Activated naive CD8-positive, alpha-beta T cell treated with anti-CD3 and anti-CD28 coated beads, Interleukin-2, amount 50 U/mL, for 16 hours (primary cell): ENCODE measurements around the gene RAD50.
A peak's percentile ranks its signal among the peaks of the same experiment; 100 is the strongest.
"Not testable (repeated sequence)": the region's sequence is repeated elsewhere in the genome, so short reads cannot be mapped to it uniquely, and the experiment has no call there.

Experiments used
- DNase-seq: peaks from one replicate; pipeline ENCODE4 v3.0.0-alpha.2; 2020; ENCODE audit warnings: low read depth, low spot score

RAD50 gene

DNA sequence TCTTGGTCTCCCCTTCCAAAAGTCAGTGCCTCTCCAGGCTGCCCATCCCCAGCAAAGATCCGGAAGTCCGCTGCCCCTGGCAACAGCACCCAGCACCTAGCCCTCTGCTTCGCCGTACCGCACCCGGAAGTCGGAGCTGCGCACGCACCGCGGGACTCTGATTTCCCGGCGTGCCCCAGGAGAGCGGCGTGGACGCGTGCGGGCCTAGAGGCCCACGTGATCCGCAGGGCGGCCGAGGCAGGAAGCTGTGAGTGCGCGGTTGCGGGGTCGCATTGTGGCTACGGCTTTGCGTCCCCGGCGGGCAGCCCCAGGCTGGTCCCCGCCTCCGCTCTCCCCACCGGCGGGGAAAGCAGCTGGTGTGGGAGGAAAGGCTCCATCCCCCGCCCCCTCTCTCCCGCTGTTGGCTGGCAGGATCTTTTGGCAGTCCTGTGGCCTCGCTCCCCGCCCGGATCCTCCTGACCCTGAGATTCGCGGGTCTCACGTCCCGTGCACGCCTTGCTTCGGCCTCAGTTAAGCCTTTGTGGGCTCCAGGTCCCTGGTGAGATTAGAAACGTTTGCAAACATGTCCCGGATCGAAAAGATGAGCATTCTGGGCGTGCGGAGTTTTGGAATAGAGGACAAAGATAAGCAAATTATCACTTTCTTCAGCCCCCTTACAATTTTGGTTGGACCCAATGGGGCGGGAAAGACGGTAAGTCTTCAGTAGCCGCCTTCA is at the start of gene RAD50:
Gene RAD50, plus strand, starts transcription at position 215 of the 715 bp plus-strand sequence. Its CDS starts 348 bp downstream, at position 563.
- DNase-seq, result peak; percentile 89

DNA sequence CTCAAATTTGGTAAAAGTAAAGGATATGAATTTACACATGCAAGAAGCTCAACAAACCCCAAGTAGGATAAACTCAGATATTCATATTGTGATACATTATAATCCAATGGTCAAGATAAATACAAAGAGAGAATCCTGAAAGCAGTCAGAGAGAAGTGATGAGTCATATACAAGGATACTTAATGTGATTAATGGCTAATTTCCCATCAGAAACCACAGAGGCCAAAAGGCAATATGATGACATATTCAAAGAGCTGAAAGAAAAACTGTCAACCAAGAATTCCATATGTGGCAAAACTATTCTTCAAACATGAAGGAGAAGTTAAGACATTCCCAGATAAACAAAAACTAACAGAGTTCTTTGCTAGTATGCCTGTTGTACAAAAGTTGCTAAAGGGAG is 46.7 kb upstream of the RAD50 start:
- no peak for DNase-seq

DNA sequence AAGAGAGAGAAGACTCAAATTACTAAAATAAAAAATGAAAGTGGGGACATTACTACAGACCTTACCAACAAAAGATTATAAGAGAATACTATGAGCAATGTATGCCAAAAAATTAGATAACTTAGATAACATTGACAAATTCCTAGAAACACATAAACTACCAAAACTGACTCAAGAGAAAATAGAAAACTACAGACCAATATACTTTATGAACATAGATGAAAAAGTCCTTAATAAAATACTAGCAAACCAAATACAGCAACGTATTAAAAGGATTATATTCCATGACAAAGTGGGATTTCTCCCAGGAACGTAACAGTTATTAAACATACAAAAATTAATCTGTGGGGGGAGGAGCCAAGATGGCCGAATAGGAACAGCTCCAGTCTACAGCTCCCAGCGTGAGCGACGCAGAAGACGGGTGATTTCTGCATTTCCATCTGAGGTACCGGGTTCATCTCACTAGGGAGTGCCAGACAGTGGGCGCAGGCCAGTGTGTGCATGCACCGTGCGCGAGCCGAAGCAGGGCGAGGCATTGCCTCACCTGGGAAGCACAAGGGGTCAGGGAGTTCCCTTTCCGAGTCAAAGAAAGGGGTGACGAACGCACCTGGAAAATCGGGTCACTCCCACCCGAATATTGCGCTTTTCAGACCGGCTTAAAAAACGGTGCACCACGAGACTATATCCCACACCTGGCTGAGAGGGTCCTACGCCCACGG is 43.0 kb upstream of the RAD50 start:
- not testable (repeated sequence) for DNase-seq

DNA sequence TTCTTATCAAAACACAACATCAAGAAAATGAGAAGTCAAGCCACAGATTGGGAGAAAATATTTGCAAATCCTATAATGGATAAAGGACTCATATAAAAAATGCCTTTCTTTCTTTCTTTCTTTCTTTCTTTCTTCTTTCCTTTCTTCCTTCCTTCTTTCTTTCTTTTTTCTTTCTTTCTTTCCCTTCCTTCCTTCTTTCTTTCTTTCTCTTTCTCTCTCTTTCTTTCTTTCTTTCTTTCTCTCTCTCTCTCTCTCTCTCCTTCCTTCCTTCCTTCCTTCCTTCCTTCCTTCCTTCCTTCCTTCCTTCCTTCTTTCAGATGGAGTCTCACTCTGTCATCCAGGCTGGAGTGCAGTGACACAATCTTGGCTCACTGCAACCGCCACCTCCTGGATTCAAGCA is 34.7 kb upstream of the RAD50 start:
- not testable (repeated sequence) for DNase-seq

DNA sequence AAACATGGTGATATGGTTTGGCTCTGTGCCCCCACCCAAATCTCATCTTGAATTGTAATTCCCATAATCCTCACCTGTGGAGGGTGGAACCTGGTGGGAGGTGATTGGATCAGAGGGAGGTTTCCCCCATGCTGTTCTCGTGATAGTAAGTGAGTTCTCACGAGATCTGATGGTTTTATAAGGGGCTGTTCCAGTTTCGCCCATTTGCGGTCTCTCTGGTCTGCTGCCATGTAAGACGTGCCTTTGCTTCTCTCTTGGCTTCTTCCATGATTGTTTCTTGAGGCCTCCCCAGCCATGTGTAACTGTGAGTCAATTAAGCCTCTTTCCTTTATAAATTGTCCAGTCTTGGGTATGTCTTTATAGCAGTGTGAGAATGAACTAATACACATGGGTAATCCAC is 31.9 kb upstream of the RAD50 start:
- DNase-seq, result not testable (repeated sequence)

DNA sequence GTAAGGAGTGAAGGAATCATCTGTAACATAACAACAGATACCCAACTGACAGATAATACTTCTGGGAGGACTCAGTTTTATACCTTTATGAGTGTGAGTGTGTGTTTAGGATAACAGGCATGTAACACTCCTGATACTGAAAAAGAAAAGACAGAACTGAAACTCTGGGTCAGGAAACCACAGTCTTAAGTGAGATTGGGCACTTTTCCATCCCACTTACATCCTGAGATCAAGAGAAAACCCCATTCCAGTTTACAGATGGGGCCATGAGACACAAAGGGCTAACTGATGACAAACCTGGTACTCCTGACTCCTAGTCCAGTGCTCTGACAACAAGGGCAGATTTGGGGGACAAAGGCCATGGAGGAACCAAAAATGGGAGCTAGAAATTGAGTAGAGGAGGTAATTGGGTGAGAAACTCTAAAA is 31.5 kb upstream of the RAD50 start:
- DNase-seq, result no peak

DNA sequence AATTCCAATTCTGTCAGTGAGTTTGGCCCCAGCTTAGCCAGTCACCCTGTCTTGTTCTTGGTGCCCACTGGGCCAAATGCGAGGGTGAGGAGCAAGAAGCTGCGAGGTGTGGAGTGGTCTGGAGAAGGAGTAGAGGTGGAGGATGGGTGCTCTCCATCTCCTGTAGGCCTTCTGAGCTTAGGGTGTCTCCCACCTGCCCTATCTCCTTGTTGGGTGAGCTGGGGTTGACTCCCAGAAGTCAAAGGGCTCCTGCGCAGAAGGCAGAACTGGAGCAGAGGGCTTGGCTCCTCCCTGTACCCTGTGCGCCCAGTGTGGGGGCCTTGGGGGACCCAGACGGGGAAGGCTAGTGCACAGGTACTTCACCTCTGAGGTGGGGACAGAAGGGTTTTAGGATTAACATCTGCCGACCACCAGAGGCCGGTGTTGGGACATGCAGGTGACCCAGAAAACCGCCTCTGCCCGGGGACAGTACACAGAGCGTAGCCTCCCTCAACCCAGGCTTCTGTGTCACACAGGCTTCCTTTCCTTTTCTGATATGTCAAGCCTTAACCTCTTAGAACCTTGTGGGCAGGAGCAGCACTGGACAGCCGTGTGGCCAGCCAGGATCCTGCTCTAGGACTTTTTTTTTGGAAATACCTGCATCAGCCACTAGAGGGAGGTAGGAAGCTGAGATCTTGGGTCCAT is 30.3 kb upstream of the RAD50 start:
- DNase-seq, result no peak

DNA sequence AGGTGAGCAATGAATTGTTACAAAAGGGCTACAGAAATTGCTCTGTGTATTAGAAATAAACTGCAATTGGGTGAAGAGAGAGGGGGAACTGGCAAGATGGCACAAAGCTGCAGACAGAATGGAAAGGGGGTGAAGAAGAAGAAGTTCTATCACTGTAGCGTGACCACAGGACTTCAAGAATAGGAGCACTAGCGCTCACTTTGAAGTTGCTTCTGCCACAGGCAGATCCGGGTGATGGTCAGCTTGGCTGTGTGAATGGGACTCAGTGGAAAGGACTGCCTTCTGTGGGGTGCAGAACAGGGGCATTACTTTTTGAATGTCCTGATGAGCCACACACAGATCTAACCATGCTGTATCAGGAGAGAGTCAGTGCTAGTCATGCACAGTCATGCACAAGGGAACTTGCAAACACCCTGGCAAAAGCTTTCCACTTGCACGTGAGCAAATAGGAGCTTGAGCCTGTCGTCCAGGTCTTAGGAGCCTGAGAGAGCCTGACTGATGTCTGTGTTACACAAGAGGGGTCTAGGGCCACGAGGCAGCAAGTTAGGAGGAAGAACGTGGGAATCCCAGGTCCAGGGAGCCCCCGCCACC is 29.7 kb upstream of the RAD50 start:
- DNase-seq, result no peak

DNA sequence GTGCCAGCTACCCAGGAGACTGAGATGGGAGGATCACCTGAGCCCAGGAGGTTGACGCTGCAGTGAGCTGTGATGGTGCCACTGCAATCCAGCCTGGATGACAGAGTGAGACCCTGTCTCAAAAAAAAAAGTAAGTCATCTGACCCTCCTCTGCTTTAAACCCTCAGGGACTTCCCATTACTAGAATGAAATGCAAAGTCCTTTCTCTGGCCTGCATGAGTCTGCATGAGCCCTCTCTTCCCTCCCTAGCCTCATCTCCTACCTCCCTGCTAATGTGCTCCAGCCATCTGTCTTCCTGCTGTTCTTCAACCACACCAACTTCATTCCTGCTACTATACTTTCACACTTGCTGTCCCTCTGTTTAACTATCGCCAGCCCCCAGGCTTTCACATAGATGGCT is 28.8 kb upstream of the RAD50 start:
- no peak for DNase-seq

DNA sequence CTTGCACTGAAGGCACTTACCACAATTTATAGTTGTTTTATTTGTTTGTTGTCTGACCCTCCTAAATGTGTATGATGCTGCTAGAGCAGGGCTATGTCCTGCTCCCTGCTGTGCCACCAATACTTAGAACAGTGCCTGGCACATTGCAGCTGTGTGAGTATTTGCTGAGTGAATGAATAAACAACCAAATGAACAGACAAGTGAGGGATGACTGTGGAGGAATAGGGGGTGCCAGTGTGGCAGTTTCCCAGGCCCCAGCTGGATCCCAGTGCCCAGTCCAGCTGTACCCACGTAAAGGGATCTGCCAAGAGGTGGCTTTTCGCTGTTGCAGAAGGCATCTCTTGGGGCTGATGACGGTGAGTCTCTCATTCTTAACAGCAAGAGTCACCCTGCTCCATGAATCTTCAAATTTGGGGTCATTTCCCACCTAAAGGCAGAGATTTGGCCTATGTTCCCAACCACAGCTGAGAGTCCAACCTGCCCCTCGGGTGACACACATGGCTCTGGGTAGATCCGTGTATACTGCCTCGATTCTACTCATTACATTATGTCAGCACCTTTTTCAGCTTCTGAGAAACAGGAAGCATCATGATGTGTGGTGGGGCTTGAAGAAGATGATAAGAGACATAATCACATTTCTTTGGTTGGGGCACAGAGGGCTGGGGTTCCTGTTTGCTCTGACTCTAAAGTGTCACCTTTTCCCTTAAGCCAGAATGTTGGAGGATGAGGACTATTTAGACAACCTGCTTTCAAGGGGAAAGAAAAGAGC is 27.7 kb upstream of the RAD50 start:
- DNase-seq, result no peak

DNA sequence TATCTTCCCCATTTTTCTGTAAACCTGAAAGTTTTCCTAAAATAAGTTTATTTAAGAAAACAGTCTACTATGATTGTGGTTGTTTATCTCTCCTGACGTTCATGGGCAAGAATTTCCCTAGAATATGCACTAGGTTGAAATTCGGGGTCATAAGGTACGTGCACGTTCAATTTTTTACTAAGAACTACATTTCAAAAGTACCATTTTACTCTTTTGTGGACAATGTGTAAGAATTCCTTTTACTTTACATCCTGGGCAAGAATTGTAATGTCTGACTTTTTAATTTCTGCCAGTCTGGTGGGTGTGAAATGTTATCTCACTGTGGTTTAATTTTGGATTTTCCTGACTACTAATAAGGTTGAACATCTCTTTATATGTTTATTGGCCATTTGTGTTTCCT is 25.8 kb upstream of the RAD50 start:
- DNase-seq, result no peak

DNA sequence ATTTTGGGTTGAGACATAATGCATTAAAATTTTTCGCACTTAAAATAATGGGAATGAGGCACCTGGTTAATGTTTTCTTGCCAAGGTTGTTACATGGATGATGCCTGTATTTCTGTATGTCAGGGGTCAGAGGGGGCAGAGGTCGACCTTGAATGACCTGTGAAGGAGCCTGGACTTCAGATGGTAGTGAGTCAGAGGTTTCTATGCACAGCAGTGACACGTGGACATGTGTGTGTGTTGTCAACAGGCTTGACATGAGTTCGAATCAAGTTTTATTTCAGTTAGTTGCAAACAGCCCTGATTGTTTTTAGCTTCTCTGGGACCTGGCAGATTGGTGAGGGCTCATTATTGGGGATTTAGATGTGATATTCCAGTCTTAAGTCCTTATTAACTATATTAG is 17.1 kb upstream of the RAD50 start:
- DNase-seq, result no peak

DNA sequence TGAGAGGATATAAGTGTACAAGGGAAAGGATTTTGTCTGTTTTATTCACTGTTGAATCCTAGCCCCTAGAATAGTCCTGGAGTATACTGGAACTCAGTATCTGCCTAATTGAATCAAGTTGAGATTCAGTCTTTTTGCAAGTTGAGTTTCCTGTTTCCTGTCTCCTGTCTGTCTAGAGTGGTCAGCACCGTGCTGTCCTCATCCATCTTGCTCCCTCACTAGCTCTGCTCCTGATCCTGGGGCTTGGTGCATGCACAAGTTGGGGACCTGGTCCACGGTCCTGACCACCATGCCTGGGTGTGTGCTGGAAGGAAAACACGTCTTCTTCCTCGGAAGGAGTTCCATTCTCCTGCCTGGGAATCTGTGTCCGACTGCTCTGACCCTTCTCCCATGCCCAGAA is 16.6 kb upstream of the RAD50 start:
- DNase-seq, result no peak

DNA sequence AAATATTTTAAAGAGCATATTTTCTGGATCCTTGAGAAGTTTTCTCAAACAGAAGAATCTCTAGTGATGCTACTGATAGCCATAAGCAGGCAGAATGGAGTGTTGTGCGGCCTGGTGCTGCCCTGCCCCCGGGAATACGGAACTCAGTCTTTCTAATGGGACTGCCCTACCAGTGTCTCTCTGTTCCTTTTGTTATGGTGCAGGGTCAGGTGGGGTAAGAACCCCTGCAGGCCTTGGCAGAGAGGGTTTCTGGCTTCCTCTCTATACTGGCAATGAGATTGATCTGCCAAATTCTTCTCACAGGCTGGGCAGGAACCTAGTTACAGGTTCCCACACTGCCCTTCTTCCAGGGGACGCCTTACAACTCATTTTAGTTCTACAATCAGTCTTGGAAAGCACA is 16.0 kb upstream of the RAD50 start:
- DNase-seq, result no peak

DNA sequence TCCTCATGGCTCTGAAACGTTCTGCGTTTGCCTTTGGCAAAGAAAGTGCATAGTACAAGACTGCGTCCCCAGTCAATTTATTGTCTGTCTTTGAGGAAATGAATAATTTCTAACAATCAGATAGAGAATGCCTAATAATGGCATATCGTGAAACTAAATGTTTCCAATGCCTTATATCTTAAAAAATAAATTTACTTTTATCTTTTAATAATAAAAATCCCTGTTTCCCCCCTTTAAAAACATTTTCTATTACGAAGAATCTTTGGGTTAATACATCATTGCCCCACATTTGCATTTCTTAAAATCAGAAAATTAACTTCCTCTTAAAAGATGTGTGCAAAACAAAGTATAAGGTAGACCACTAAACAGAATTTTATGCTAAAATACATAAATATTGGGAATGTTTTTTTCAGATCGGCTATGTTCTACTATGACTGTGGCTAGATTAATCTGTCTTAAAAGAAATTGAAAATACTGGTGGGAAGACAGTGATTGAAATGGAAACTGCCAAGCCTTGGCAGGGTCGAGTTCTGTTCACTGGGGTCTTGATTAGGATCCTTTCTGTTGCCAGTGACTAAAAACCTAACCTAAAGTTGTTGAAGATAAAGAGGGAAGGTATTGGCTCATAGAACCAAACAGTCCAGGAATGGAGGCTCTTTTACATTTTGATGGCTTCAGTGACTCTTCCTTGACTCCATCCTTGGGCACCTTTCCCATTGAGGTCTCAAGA is 13.1 kb upstream of the RAD50 start, which contains the start of gene IL5:
Gene IL5, minus strand, starts transcription at position 51 of the 730 bp plus-strand sequence. Its CDS starts 44 bp downstream, at position 7.
- DNase-seq, result no peak

DNA sequence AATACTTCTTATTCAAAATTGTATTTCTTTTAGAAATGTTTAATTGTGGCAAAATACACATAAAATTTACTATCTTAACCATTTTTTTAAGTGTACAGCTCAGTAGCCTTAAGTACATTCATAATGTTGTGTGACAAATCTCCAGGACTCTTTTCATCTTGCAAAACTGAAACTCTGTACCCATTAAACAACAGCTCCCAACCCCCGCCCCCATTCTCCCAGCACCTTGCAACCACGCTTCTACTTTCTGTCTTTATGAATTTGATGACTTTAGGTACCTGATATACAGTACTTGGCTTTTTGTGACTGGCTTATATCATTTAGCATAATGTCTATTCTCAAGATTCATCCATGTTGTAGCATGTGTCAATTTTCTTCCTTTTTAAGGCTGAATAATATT is 10.7 kb upstream of the RAD50 start:
- DNase-seq, result no peak

DNA sequence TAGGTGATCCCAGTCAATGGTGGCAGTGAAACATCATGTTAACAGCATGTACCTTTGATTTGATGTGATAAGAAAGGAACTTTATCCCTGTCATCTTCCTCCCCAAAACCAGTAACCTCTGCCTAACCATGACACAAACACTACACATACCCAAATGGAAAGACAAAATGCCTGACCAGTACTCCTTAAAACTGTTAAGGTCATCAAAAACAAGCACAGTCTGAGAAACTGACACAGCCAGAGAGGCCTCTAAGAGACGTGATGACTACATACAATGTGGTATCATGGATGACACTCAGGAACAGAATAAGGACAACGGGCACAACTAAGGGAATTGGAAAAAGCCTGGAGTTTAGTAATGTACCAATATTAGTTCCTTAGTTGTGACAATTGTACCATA is 9.5 kb upstream of the RAD50 start:
- no peak for DNase-seq

DNA sequence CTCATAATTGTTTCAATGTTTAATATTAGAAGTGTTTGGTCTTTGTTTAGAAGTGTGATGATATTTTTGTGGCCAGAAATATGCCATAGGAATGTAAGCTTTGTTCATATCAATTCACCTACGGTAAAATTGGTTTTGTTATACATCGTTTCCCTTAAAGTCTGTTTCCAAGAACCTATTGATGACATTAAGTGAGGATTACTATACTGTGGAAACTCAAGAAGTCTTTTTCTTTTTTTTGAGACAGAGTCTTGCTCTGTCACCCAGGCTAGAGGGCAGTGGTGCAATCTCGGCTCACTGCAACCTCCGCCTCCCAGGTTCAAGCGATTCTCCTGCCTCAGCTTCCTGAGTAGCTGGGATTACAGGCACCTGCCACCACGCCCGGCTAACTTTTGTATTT is 7.9 kb upstream of the RAD50 start:
- DNase-seq, result not testable (repeated sequence)

DNA sequence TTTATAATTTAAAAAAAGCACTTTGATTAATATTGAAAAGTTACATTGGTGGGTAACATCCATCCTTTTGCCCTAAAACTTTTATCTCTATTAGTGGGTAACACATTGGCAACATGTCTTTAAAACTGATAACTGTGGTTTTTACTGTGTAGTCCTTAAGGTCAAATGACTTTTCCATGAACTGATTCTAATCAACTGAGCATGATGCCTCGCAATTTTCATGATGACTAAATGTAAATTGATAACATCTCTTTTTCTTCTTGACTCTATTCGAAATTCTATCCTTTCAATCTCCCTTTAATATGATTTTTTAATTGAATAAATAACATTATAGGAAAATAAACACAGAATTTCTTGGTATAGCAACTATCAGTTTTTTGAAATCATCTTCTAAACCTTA is 7.2 kb upstream of the RAD50 start:
- no peak for DNase-seq

DNA sequence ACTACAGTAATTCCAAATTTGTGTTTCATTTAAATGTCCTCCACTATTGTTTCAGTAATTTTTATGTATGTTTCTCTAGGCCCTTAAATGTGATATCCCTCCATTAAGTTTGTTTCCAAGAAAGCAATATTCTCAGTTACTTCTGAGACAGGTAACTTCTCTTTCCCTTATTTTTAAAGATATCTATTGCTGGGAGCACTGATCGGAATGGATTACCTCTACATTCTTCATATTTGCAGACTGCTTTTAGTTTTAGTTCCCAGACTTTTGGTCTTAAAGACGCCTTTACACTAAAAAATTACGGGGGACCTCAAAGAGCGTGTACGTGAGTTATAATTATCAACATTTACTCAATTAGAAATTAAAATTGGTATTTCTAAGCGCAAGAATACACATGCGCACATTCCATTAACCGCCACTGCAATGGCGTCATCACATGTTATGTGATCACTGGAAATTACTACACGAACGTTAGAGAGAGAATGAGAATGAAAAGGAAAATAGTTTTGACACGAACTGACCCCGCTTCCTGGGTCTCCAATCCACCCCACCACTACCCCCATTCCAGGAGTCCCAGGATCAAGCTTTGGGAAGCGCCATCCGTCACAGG is 519 bp upstream of the RAD50 start:
- DNase-seq, result no peak
